HepG2 (cell line): ENCODE measurements around the gene NUP62. TPM values are rescaled to one million over a fixed set of nuclear protein-coding genes. Genes with fewer than 3 reads are reported as not detected.

Experiments used
- ARID4A ChIP-seq: sonication (generic); formaldehyde crosslinking; IDR thresholded peaks from 2 replicates; pipeline ENCODE4 v1.5.0; 2020; ENCODE audit warnings: mild to moderate bottlenecking, missing genetic modification reagents, borderline replicate concordance
- CTCF ChIP-seq: sonication (generic); formaldehyde crosslinking; IDR thresholded peaks from 2 replicates; pipeline ENCODE4 v1.5.0; 2020; ENCODE audit warnings: mild to moderate bottlenecking, missing genetic modification reagents, moderate library complexity
- DRAP1 ChIP-seq: IDR thresholded peaks from 2 replicates; pipeline ENCODE4 v1.6.1; 2016; ENCODE audit warnings: missing genetic modification reagents, missing compliant biosample characterization
- GRHL1 ChIP-seq: sonication (generic); formaldehyde crosslinking; conservative IDR thresholded peaks from 2 replicates; pipeline ENCODE4 v1.8.0; 2022; ENCODE audit warnings: missing genetic modification reagents
- NFIC ChIP-seq: IDR thresholded peaks from 2 replicates; pipeline ENCODE4 v1.6.1; 2012; ENCODE audit warnings: mild to moderate bottlenecking, low read length, inconsistent platforms
- NPAS2 ChIP-seq: sonication (generic); formaldehyde crosslinking; IDR thresholded peaks from 2 replicates; pipeline ENCODE4 v1.8.0; 2022; ENCODE audit warnings: mild to moderate bottlenecking, missing genetic modification reagents, borderline replicate concordance
- REXO4 ChIP-seq: sonication (generic); formaldehyde crosslinking; IDR thresholded peaks from 2 replicates; pipeline ENCODE4 v1.8.0; 2022; ENCODE audit warnings: missing genetic modification reagents, mild to moderate bottlenecking, borderline replicate concordance
- SCMH1 ChIP-seq: sonication (generic); formaldehyde crosslinking; IDR thresholded peaks from 2 replicates; pipeline ENCODE4 v1.9.0; 2021; ENCODE audit warnings: missing genetic modification reagents, mild to moderate bottlenecking, borderline replicate concordance
- TCF12 ChIP-seq, 2 experiments: fragments of 450-650 bp in 1 of 2; sonication (generic) in 1 of 2; formaldehyde crosslinking in 1 of 2; IDR thresholded peaks; 2 replicates each; pipeline versions ENCODE4 v1.6.1 to v1.8.0; 2017 to 2022; ENCODE audit warnings: antibody characterized with exemption in 1 of 2, mild to moderate bottlenecking in 1 of 2, missing genetic modification reagents in 1 of 2, moderate library complexity in 1 of 2
- THAP11 ChIP-seq: IDR thresholded peaks from 2 replicates; pipeline ENCODE4 v1.6.1; 2016; ENCODE audit warnings: missing biosample characterization, missing genetic modification reagents
- THAP8 ChIP-seq: sonication (generic); formaldehyde crosslinking; IDR thresholded peaks from 2 replicates; pipeline ENCODE4 v1.5.1; 2020; ENCODE audit warnings: missing genetic modification reagents, mild to moderate bottlenecking, borderline replicate concordance
- WIZ ChIP-seq: sonication (generic); formaldehyde crosslinking; IDR thresholded peaks from 2 replicates; pipeline ENCODE4 v1.5.1; 2020; ENCODE audit warnings: mild to moderate bottlenecking, missing genetic modification reagents
- ZNF121 ChIP-seq: sonication (generic); formaldehyde crosslinking; IDR thresholded peaks from 2 replicates; pipeline ENCODE4 v1.5.0; 2020; ENCODE audit warnings: mild to moderate bottlenecking, missing genetic modification reagents
- ZNF367 ChIP-seq: sonication (generic); formaldehyde crosslinking; IDR thresholded peaks from 2 replicates; pipeline ENCODE4 v1.4.0; 2020; ENCODE audit warnings: missing genetic modification reagents, borderline replicate concordance
- ZNF574 ChIP-seq: sonication (generic); formaldehyde crosslinking; IDR thresholded peaks from 2 replicates; pipeline ENCODE4 v1.4.0; 2020; ENCODE audit warnings: missing genetic modification reagents
- ZNF777 ChIP-seq: sonication (generic); formaldehyde crosslinking; IDR thresholded peaks from 2 replicates; pipeline ENCODE4 v1.4.0; 2020; ENCODE audit warnings: missing genetic modification reagents
- ZSCAN9 ChIP-seq: IDR thresholded peaks from 2 replicates; pipeline ENCODE4 v1.6.1; 2016; ENCODE audit warnings: borderline replicate concordance
- polyA plus RNA-seq, 8 experiments: library from polyadenylated mRNA; depleted of rRNA in 3 of 8; stranded (reverse) in 7 of 8; unstranded in 1 of 8; fragments of >200 nt; fragmentation: Illumina TruSeq in 4 of 8; extraction: Trizol in 4 of 8; gene quantifications; 2 replicates each; pipeline versions ENCODE4 v1.2.1 to v1.2.3, GENCODE V29; 2011 to 2016; ENCODE audit warnings: low read depth in 4 of 8, missing spikeins in 1 of 8, mixed read lengths in 1 of 8; ENCODE audit not compliant: insufficient read depth in 1 of 8
- total RNA-seq, 5 experiments: library from RNA; depleted of rRNA; stranded (reverse); fragments of >200 nt; fragmentation: Illumina TruSeq; extraction: Trizol; gene quantifications; 2 replicates each; pipeline ENCODE4 v1.2.3, GENCODE V29; 2016; ENCODE audit warnings: low read depth in 1 of 5

The NUP62 gene
- total and polyA plus RNA-seq, 2 of the 13 experiments (the other 11 are each of a cell fraction or from before 2014, with no cell fraction given): 16.5 to 41.5 TPM

GRCh38 chr19:49912965-49913685, 16.2 kb downstream of the NUP62 start (continued):
- TF ChIP-seq REXO4 (CRISPR knock-in tag) (no peak), ZNF367 (no peak), GRHL1 (CRISPR knock-in tag) (no peak), NPAS2 (CRISPR knock-in tag) (no peak), CTCF (CRISPR knock-in tag) (peak; percentile 61), TCF12 (IDR thresholded peaks at IDR 0.05) (no peak), TCF12 (CRISPR knock-in tag; IDR thresholded peaks at IDR 0.05) (no peak), ZNF574 (no peak), THAP8 (CRISPR knock-in tag) (no peak), THAP11 (no peak), WIZ (CRISPR knock-in tag) (no peak), NFIC (no peak), DRAP1 (CRISPR knock-in tag) (no peak), ARID4A (CRISPR knock-in tag) (peak; percentile 45; the same call in 1 of the 2 replicates), ZSCAN9 (CRISPR knock-in tag) (no peak), ZNF121 (CRISPR knock-in tag) (no peak), ZNF777 (no peak), SCMH1 (no peak)
